DND-41 (cell line): ENCODE results near the gene TESPA1.

ENCODE experiments used
- ATAC-seq: fragments of 200-7000 bp; cut with Tn5 transposase; 3 replicates; pipeline ENCODE4 v1.9.1; 2021; ENCODE audit warnings: low read depth; ENCODE audit not compliant: insufficient read depth
- DNase-seq: peaks from one replicate; pipeline ENCODE4 v3.0.0-alpha.2; 2020
- H2AFZ ChIP-seq: 2 replicates; pipeline ENCODE4 v1.6.0; 2012; ENCODE audit warnings: low read depth, low read length
- H3K27ac ChIP-seq: 2 replicates; pipeline ENCODE4 v1.5.1; 2012; ENCODE audit warnings: low read length, inconsistent platforms
- H3K27me3 ChIP-seq: fragments of 200-600 bp; sonication (generic); 2 replicates; pipeline ENCODE4 v1.6.0; 2012; ENCODE audit warnings: low read length, mild to moderate bottlenecking, inconsistent platforms; ENCODE audit not compliant: insufficient read depth, poor library complexity
- H3K36me3 ChIP-seq: 2 replicates; pipeline ENCODE4 v1.5.1; 2012; ENCODE audit warnings: low read length, inconsistent platforms; ENCODE audit not compliant: insufficient read depth
- H3K4me1 ChIP-seq: 2 replicates; pipeline ENCODE4 v1.5.1; 2012; ENCODE audit warnings: mild to moderate bottlenecking, low read length; ENCODE audit not compliant: insufficient read depth
- H3K4me2 ChIP-seq: 2 replicates; pipeline ENCODE4 v1.6.0; 2012; ENCODE audit warnings: mild to moderate bottlenecking, moderate library complexity, low read length, inconsistent platforms; ENCODE audit not compliant: insufficient read depth
- H3K4me3 ChIP-seq, 2 experiments: fragments of 200-600 bp in 1 of 2; shearing (Covaris generic) in 1 of 2; 2 replicates each; pipeline ENCODE4 v1.5.1; 2012 to 2016; ENCODE audit warnings: inconsistent platforms in 2 of 2, low read length in 2 of 2, mild to moderate bottlenecking in 2 of 2, low read depth in 1 of 2, moderate library complexity in 1 of 2
- H3K79me2 ChIP-seq: 2 replicates; pipeline ENCODE4 v1.6.0; 2012; ENCODE audit warnings: low read length, inconsistent platforms; ENCODE audit not compliant: insufficient read depth
- H3K9ac ChIP-seq: 2 replicates; pipeline ENCODE4 v1.6.0; 2012; ENCODE audit warnings: low read depth, mild to moderate bottlenecking, inconsistent platforms, low read length, moderate library complexity
- H3K9me3 ChIP-seq: 2 replicates; pipeline ENCODE4 v1.5.1; 2012; ENCODE audit warnings: low read length, moderate library complexity, mild to moderate bottlenecking, inconsistent platforms; ENCODE audit not compliant: insufficient read depth, severe bottlenecking
- H4K20me1 ChIP-seq: 2 replicates; pipeline ENCODE4 v1.6.0; 2012; ENCODE audit warnings: low read length; ENCODE audit not compliant: insufficient read depth
- CTCF ChIP-seq: IDR thresholded peaks from 2 replicates; pipeline ENCODE4 v1.5.1; 2012; ENCODE audit warnings: borderline replicate concordance, low read length, moderate library complexity, mild to moderate bottlenecking; ENCODE audit not compliant: poor library complexity, severe bottlenecking; ENCODE audit errors: extremely low read depth
- EZH2 ChIP-seq: IDR thresholded peaks from 3 replicates; pipeline ENCODE4 v1.6.1; 2012; ENCODE audit warnings: borderline replicate concordance, low read depth, mild to moderate bottlenecking, moderate library complexity, low read length, inconsistent platforms; ENCODE audit not compliant: severe bottlenecking

Gene TESPA1

GRCh38 chr12:54956818-54957641 is 27.5 kb downstream of the TESPA1 start:
- H3K79me2 ChIP-seq = no peaks in the 10 kb centered on the region
- ATAC-seq (no peak), DNase-seq (no peak)
- H4K20me1 ChIP-seq = no peaks in the 10 kb centered on the region
- H3K4me1 ChIP-seq = peaks cover 7% of the 10 kb centered on the region; the same call in 1 of the 2 replicates
- TF ChIP-seq EZH2 (no peak), CTCF (no peak)
- H2AFZ ChIP-seq = no peak overlapping the region
- H3K9me3 ChIP-seq = no peaks in the 10 kb centered on the region
- H3K4me2 ChIP-seq = no peak overlapping the region
- no peak overlapping the region for H3K4me3 ChIP-seq
- H3K36me3 ChIP-seq = peaks cover 81% of the 10 kb centered on the region
- H3K27me3 ChIP-seq = no peaks in the 10 kb centered on the region
- no peak overlapping the region for H3K9ac ChIP-seq
- no peak overlapping the region for H3K27ac ChIP-seq

GRCh38 chr12:54956322-54956721 is 28.2 kb downstream of the TESPA1 start:
- Histone ChIP-seq H3K79me2 (no peaks in the 10 kb centered on the region), H3K9ac (no peak overlapping the region), H3K4me2 (no peak overlapping the region), H2AFZ (no peak overlapping the region), H3K9me3 (no peaks in the 10 kb centered on the region), H3K4me1 (peaks cover 7% of the 10 kb centered on the region; the same call in 1 of the 2 replicates), H4K20me1 (no peaks in the 10 kb centered on the region), H3K36me3 (peaks cover 77% of the 10 kb centered on the region), H3K27me3 (no peaks in the 10 kb centered on the region), H3K4me3 (no peak overlapping the region), H3K27ac (no peak overlapping the region)
- no peak for DNase-seq
- no peak for ATAC-seq
- TF ChIP-seq EZH2 = no peak
- no peak for TF ChIP-seq CTCF

GRCh38 chr12:54954801-54955200 is 29.8 kb downstream of the TESPA1 start:
- TF ChIP-seq CTCF (no peak), EZH2 (no peak)
- DNase-seq = no peak
- H3K36me3 ChIP-seq = peaks cover 73% of the 10 kb centered on the region

More at GRCh38 chr12:54954801-54955200, 29.8 kb downstream of the TESPA1 start:
- Histone ChIP-seq H3K79me2 (no peaks in the 10 kb centered on the region), H3K4me2 (no peak overlapping the region), H3K27ac (no peak overlapping the region), H3K9me3 (no peaks in the 10 kb centered on the region), H3K9ac (no peak overlapping the region), H3K4me1 (peaks cover 7% of the 10 kb centered on the region; the same call in 1 of the 2 replicates), H3K27me3 (no peaks in the 10 kb centered on the region), H3K4me3 (no peak overlapping the region), H4K20me1 (no peaks in the 10 kb centered on the region), H2AFZ (no peak overlapping the region)
- no peak for ATAC-seq
